Thyroid gland (tissue), 4 donors: ENCODE measurements around the gene FBXO31.

ENCODE experiments used
- POLR2A ChIP-seq, 2 donors: fragments of 450-650 bp; IDR thresholded peaks; one replicate each; pipeline ENCODE4 v1.6.1; 2017; ENCODE audit warnings: antibody characterized with exemption in 2 of 2, mild to moderate bottlenecking in 2 of 2, moderate library complexity in 1 of 2
- TF ChIP-seq, protein P1 (sequence below), 6 experiments: fragments of 200-600 bp in 3 of 6; fragments of 450-650 bp in 3 of 6; sonication (generic) in 3 of 6; IDR thresholded peaks; one replicate each; pipeline ENCODE4 v1.5.1; 2016 to 2019; ENCODE audit warnings: antibody characterized with exemption in 6 of 6, mild to moderate bottlenecking in 2 of 6, inconsistent platforms in 1 of 6, moderate library complexity in 1 of 6

DNA sequence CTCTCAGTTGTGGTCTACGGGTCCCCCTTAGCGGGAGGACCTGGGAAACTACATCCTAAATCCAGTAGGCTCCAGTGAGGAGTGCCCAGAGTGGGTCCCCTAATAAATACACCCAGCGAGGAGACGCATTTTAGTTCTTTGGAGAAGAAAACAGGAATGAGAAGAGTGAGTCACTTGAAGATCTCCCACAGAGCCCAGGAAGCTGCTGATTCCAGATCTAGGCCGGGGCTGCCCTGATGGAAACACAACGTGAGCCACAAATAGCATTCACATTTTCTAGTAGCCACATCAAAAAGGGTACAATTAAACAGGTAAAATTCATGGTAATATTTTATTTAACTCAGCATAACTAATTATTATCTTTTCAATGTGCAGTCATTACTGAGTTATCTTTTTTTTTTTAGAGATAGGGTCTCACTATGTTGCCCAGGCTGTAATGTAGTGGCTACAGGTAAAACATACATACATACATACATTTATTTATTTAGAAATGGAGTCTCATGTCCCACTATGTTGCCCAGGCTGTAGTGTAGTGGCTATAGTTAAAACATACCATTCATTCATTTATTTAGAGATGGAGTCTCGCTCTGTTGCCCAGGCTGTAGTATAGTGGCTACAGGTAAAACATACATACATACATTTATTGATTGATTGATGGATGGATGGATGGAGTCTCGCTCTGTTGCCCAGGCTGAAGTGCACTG is 21.5 kb downstream of the FBXO31 start:
- TF ChIP-seq, protein P1, sequence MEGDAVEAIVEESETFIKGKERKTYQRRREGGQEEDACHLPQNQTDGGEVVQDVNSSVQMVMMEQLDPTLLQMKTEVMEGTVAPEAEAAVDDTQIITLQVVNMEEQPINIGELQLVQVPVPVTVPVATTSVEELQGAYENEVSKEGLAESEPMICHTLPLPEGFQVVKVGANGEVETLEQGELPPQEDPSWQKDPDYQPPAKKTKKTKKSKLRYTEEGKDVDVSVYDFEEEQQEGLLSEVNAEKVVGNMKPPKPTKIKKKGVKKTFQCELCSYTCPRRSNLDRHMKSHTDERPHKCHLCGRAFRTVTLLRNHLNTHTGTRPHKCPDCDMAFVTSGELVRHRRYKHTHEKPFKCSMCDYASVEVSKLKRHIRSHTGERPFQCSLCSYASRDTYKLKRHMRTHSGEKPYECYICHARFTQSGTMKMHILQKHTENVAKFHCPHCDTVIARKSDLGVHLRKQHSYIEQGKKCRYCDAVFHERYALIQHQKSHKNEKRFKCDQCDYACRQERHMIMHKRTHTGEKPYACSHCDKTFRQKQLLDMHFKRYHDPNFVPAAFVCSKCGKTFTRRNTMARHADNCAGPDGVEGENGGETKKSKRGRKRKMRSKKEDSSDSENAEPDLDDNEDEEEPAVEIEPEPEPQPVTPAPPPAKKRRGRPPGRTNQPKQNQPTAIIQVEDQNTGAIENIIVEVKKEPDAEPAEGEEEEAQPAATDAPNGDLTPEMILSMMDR (IDR thresholded peaks at IDR 0.05), result no peak
- TF ChIP-seq POLR2A (IDR thresholded peaks at IDR 0.05), result no peak
